SU-DHL-6 (cell line): ENCODE results near the gene SP140L.

Experiments used
- CTCF ChIP-seq: fragments of 200-600 bp; sonication (generic); IDR thresholded peaks from one replicate; pipeline ENCODE4 v1.5.1; 2017; ENCODE audit warnings: antibody characterized with exemption, mild to moderate bottlenecking, low read length, moderate library complexity; ENCODE audit not compliant: insufficient read depth, poor library complexity, severe bottlenecking
- EZH2phosphoT487 ChIP-seq: fragments of 200-600 bp; sonication (generic), shearing (Covaris generic); conservative IDR thresholded peaks from 2 replicates; pipeline ENCODE4 v1.6.1; 2018; ENCODE audit warnings: mild to moderate bottlenecking, antibody characterized with exemption, low read length, moderate library complexity, mixed read lengths

- TF ChIP-seq CTCF (no peak), EZH2phosphoT487 (no peak)
Measured at GRCh38 chr2:230441227-230441897, 114.4 kb downstream of the SP140L start.
